GM18507 (cell line): ENCODE data around the gene GALNT1.
A peak's percentile ranks its signal among the peaks of the same experiment; 100 is the strongest.
"Not testable (repeated sequence)": the region's sequence is repeated elsewhere in the genome, so short reads cannot be mapped to it uniquely, and the experiment has no call there.

Experiments used
- DNase-seq: peaks from one replicate; pipeline ENCODE4 v3.0.0; 2011; ENCODE audit warnings: low read depth; ENCODE audit not compliant: insufficient read length; ENCODE audit errors: extremely low spot score
- FAIRE-seq: peaks from 2 replicates; lab custom pipeline; 2011; peaks lifted over from hg19 to GRCh38; lab: Jason Lieb, UNC

Gene GALNT1

DNA sequence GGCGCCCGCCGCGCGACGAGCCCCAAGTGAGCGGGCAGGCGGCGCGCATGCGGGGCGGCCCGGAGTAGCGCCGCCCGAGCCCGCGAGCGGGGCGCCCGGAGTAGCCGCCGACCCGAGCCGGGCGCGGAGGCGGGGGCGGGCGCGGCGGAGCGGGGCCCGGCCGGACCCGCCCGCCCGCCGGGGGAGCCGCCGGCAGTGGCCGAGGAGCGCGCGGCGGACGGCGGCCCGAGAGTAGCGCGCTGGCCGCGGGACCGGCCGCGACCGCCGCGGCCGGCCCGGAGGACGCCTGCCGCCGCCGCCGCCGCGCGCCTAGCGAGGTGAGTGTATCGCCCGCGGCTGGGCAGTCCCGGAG lies at the start of gene GALNT1:
Gene GALNT1, plus strand, starts transcription at position 195 of the 352 bp plus-strand sequence. CDS start 72,923 bp downstream, outside the sequence.
- no peak for FAIRE-seq
- no peak for DNase-seq

DNA sequence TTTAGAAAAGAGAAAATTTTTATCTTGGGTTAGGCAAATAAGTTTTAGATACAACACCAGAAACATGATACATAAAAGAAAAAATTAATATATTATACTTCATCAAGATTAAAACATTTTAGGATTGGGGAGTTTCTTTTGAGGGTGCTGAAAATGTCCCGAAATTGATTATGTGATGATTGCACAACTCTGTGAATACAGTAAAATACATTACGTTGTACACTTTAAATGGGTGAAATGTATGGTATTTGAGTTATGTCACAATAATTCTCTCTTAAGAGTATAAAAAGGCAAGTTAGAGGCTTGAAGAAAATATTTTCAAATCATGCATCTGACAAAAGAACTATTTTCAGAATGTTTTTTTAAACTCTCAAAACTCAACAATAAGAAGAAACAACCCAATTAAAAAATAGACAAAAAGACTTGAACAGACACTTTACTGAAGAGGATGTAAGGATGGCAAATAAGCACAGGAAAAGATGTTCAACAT lies 47.6 kb upstream of the GALNT1 start:
- DNase-seq (no peak), FAIRE-seq (no peak)

DNA sequence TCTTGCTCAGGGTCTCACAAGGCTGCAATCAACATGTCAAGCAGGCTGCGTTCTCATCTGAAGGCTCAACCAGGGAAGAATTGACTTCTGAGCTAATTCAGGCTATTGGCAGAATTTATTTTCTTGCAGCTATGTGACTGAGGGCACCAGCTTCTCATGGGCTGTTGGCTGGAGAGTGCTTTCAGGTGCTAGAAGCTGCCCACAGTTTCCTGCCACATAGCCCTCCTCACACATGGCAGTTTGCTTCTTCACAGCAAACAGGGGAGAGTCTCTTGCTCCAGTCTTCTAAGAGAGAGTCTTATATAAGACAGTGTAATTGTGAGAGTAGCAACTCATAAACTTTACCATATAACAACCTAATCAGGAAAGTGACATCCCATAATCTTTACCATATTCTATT lies 46.2 kb upstream of the GALNT1 start:
- FAIRE-seq (no peak), DNase-seq (no peak)

DNA sequence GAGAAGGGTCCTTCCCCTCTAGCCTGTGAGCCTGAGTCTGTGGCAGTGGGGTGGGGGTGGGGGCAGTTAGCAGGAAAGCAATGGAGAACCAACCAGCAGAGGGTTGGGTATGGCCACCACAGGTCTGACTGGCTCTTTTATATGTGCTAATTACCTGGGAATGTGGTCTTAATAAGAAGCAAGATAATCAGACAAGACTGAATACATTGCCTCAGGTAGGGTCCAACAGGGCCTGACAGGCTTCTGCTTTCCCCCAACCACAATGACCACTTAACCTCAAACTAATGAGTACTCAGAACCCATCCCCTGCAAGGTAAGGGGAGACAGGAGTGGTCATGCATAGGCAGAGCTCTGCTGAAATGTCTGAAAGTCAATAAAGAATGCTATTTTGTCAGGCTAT lies 39.2 kb upstream of the GALNT1 start:
- DNase-seq = no peak
- FAIRE-seq = no peak

DNA sequence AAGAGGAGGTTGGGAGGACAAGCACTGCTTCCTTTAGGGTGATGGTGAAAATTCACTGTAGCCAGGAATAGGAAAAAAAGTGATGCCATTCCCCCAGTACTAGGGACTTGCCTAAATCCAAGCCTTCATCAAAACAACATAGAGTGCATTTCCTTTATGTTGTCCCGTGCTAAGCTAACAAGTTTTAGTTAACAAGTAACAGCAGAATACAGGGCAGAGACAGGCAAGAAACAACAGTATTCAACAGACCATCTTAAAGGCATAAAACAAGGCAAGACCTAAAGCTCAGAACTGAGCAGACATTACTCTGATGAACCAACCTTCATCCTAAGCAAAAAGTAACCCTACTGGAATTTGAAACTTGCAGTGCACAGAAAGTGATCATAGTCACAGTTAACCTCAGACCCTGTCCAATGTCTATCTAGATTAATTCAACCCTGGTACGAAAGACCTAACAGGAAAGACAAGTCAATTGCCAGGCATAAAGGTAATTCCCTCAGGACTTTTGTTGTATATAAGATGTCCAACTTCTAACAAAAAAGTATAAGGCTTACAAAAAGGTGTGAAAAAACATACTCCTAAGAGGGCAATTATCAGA lies 34.4 kb upstream of the GALNT1 start:
- no peak for FAIRE-seq

DNA sequence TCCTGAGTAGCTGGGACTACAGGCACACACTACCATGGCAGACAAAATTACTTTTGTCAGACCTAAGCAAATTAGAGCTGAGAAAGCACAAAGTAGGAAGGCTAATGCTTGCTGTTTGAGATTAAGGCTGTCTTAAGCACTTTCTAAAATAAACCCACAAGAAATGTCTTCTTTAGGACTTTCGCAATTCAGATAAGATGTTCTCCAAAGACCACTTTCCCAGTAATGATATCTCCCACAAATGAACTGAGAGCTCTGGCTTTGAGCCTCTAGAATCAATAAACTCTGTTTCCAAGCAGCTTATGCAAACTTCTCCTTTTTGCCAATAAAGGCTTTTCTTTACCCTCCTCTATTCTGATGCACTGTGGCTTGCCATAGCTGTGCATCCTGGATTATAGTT lies 32.0 kb upstream of the GALNT1 start:
- FAIRE-seq (no peak), DNase-seq (no peak)

More for the DNA sequence above, 34.4 kb upstream of the GALNT1 start:
- no peak for DNase-seq

DNA sequence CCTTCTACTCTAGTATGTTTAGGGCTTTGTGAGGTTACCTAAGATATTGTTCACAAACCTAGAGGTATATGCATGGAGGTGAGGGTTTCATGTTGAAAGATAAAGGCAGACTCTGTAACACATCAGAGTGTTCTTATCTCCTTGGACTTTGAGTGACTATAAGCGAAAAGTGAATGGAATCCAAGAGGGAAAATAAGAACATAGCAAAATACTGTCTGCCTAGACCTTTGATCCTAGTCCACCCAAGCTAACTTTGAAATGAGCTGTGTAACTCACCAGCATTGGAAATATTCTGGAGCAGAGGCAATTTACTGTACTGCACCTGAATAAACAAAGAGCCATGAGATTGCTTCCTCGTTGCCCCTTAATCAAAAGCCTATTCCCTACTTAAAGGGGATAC lies 28.2 kb upstream of the GALNT1 start:
- DNase-seq = no peak
- no peak for FAIRE-seq

DNA sequence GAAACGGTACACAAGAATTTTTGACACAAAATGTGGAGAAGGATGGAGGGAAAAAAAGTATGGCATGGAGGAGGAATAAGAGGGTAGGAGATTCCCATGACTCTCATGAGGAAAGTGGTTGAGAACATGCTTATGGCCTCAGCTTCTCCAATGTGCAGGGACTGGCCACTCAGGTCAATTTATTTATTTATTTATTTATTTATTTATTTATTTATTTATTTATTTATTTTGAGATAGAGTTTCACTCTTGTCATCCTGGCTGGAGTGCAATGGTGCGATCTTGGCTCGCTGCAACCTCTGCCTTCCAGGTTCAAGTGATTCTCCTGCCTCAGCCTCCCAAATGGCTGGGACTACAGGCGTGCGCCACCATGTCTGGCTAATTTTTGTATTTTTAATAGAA lies 26.0 kb upstream of the GALNT1 start:
- not testable (repeated sequence) for DNase-seq, FAIRE-seq

DNA sequence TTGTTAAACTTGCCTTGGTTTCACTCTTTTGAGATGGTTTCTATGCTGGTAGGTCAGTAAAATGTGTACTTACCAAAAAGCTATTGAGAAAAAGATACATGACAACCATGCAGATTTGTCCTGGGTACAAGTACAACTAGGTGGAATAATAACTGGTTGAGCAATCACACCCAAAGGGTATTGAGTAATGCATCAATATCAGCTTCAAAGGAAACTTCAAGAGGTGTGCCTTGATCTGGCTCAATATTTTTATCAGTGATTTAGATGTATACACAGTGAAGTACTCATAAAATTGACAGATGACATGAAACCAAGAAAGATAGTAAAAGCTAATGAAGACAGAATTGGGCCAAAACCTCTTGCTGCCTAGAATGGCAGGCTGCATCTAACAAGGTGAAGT lies 21.7 kb upstream of the GALNT1 start:
- no peak for FAIRE-seq
- DNase-seq = no peak

DNA sequence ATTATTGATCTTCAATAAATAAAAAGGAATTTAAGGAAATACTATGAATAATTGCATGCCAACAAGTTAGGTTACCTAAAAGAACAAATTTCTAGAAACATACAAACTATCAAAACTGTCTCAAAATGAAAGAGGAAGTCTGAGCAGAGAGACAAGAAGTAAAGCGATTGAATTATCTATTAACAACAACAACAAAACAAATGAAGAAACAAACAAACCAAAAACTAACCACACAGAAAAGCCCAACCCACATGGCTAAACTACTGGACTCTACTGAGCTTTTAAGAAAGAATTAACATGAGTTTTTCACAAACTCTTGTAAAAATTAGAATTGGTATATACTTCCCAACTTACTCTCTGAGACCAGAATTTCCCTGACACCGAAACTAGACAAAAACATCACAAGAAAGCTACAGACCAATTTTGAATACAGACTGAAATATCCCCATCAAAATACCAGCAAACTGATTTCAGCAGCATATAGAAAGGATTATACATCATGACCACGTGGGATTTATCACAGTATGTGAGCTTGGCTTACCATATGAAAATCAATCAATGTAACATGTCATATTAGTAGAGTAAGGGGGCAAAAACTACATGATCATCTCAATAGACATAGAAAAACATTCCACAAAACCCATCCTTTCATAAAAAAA lies 16.6 kb upstream of the GALNT1 start:
- DNase-seq (no peak), FAIRE-seq (peak; percentile 82)

DNA sequence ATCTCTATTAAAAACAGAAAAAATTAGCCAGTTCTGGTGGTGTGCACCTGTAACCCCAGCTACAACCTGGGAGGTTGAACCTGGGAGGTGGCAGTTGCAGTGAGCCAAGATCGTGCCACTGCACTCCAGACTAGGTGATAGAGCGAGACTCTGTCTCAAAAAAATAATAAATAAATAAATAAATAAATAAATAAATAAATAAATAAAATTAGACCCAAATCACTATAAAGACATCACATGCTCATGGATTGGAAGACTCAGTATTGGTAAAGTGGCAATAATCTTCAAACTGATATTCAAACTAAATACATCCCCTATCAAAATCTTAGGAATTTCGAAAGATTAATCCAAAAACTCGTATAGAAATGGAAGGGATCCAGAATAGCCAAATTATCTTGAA lies 15.5 kb upstream of the GALNT1 start:
- FAIRE-seq = no peak

DNA sequence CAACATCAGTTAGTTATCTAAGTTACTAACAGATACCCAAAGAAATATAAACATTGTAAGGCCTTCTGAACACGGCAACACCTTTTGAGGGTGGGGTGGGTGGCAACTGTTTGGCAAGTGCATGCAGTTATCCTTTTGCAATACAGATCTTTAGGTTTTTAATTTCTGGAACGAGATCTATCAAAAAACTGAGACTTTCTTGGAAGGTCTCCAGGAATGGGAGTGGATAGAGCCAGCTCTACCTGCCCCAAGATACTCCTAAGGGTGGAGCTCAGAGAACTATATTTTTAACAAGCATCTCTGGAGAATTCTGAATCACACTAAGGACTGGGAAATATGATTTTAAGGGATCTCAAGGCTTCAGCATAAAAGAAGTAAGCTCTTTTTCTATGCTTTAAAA lies 11.4 kb upstream of the GALNT1 start:
- no peak for FAIRE-seq

More for the DNA sequence above, 15.5 kb upstream of the GALNT1 start:
- no peak for DNase-seq

DNA sequence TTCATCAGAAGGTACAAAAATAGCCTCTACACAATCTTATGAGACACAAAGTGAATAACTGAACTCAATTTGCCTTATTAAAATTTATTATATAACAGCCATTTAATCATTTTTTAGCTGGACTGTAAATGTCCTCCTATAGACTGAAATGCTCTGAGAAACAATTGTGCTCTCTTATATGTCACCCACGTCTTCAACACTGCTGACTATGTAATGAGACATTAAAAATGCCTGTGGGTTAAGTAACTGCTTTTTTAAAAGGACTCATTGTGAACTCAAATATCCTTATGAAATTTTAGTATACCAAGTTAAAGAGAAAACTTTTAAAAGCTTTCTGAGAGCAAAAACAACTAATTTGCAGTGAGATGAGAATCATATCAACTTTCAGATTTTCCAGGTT lies 10.4 kb upstream of the GALNT1 start:
- DNase-seq (no peak), FAIRE-seq (no peak)

More for the DNA sequence above, 11.4 kb upstream of the GALNT1 start:
- DNase-seq = no peak

DNA sequence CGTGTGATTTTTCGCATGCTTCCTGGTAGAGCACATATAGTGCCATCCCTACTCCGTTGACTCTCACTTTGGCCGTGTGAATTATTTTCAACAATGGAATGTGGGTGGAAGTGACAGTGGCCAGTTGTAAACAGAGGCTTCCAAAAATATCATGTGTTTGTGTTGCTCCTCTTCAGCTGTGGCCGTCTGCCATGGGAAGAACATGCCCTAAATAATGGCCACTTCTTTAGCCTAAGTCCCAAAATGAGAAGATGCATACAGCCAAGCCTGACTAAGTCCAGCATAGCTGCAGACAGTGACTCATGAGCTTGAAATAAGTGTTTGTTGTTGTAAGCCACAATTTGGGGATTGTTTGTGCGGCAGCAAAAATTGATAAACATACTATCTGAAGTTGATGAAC lies 8.9 kb upstream of the GALNT1 start:
- no peak for DNase-seq
- no peak for FAIRE-seq

DNA sequence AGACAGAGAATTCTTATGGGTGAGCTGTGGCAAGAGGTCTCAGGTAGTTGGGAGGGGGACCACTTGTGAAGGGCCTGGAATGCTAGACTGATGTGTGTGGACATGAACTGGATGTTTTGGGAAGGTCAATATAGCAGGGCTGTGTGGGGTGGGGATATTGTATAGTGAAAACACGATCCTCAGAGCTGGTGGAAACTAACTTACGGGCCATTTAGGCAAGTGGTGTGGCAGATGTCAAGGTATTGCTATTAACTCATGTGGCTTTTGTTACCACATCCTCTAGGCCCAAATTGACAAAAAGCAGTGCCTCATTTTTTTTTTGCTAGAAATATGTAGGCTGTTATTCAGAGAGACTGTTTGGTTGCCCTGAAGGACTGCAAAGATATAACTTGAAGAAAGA lies 8.0 kb upstream of the GALNT1 start:
- FAIRE-seq (peak; percentile 65), DNase-seq (no peak)

DNA sequence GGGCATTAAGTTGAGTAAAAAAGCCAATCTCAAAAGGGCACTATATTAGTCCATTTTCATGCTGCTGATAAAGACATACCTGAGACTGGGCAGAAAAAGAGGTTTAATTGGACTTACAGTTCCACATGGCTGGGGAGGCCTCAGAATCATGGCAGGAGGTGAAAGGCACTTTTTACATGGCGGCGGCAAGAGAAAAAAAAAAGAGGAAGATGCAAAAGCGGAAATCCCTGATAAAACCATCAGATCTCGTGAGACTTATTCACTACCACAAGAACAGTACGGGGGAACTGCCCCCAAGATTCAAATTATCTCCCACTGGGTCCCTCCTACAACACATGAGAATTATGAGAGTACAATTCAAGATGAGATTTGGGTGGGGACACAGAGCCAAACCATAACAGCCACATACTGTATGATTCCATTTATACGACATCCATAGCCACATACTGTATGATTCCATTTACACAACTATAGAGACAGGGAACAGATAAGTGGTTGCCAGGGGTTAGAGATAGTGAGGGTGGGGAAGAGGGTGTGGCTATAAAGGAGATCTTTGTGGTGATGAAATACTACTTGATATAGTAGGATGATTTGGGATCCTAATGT lies 5.2 kb upstream of the GALNT1 start:
- not testable (repeated sequence) for DNase-seq, FAIRE-seq

DNA sequence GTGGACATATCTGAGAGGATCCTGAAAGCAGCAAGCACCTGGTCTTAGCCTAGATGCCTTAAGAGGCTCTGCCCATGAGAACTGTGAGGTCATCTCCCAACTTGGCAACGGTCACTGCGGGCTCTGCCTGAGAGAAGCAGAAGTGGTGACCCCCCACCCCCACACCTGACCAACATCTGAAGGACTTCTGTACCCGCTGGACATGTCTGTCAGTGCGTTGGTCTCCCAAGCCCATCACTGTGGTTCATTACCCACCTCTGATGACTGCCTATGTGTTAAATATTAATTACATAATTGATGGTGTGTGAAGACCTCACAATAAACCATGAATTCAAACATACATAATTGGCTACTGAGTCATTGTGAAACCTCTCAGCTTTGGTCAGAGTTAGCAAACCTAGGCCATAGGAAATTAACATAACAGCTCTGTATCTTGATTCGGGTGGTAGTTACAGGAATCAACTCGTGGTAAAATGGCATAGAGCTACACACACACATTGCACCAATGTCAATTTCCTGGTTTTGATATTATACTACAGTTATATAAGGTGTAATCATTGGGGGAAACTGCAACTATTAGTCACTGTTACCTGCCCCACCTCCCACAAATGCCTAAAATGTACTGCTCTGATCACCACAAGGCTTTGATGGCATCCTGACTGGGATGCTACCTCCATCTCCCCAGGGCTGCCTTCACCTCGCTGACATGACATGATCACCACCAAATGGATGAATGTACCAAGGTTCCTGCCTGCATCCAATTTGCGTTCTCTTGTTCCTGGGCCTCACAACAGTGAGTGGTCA lies 4.3 kb upstream of the GALNT1 start:
- DNase-seq = peak; percentile 54
- peak; percentile 97 for FAIRE-seq

DNA sequence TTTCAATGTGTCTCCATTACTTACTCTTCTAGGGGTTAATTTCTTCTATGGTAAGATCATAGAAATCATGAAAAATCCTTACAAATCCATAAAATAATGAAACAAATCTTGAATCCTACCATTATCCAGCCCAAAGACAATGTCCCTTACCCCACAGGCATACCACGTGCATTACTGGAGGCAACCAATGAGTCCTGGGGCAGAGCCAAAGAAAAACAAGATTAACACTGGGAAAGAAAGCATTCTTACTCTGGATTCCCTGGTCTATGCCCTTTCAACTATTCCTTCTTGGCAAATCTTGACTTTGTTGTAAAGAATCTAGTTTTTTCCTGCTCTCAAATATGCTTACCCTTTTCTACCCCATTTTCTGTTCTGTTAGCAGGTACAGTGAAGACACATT lies 3.1 kb upstream of the GALNT1 start:
- DNase-seq (no peak), FAIRE-seq (no peak)

DNA sequence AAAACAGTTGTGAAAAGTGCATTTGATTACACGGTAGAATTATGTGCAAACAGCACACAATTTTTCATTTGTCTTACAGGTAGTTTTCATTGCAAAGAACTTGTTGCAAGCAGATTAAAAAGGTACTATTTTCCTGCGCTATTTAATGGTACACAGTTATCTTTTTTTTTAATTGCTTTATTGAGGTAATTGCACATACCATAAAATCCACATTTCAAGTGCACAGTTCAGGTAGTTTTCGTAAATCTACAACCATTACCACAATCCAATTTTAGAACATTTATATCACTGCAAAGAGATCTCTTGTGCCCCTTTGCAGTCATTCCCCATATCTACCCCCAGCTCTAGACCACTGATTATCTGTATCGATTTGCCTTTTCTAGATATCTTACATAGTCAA lies 2.6 kb upstream of the GALNT1 start:
- no peak for FAIRE-seq
- no peak for DNase-seq
